ENCODE results near the gene GNAI2.
"Not testable (repeated sequence)": the region's sequence is repeated elsewhere in the genome, so short reads cannot be mapped to it uniquely, and the experiment has no call there.

The GNAI2 gene

GRCh38 chr3:50205413-50206276 lies 30.4 kb upstream of the GNAI2 start:
- peak; percentile 34 for DNase-seq

GRCh38 chr3:50207359-50208042 lies 28.5 kb upstream of the GNAI2 start:
- DNase-seq, result no peak

GRCh38 chr3:50208677-50209344 lies 27.2 kb upstream of the GNAI2 start:
- DNase-seq, result no peak

GRCh38 chr3:50210176-50210509 lies 25.9 kb upstream of the GNAI2 start:
- no peak for DNase-seq

GRCh38 chr3:50210510-50211367 lies 25.3 kb upstream of the GNAI2 start:
- no peak for DNase-seq

- DNase-seq, result not testable (repeated sequence)
These were observed 24.7 kb upstream of the GNAI2 start for GRCh38 chr3:50211368-50211717.

- DNase-seq, result no peak
These were observed 24.1 kb upstream of the GNAI2 start for GRCh38 chr3:50211930-50212329.

- no peak for DNase-seq
These were observed 23.5 kb upstream of the GNAI2 start for GRCh38 chr3:50212502-50212901.

GRCh38 chr3:50212971-50213370 lies 23.0 kb upstream of the GNAI2 start:
- DNase-seq, result no peak

GRCh38 chr3:50213373-50213772 lies 22.6 kb upstream of the GNAI2 start:
- DNase-seq, result no peak

- DNase-seq, result no peak
These were observed 21.2 kb upstream of the GNAI2 start for GRCh38 chr3:50214824-50215223.

GRCh38 chr3:50215529-50215928 lies 20.5 kb upstream of the GNAI2 start:
- no peak for DNase-seq

- no peak for DNase-seq
These were observed 18.3 kb upstream of the GNAI2 start for GRCh38 chr3:50217681-50218080.

- no peak for DNase-seq
These were observed 17.6 kb upstream of the GNAI2 start for GRCh38 chr3:50218448-50218847.

GRCh38 chr3:50219285-50219684 lies 16.7 kb upstream of the GNAI2 start:
- DNase-seq, result no peak

GRCh38 chr3:50220109-50220508 lies 15.9 kb upstream of the GNAI2 start:
- DNase-seq, result no peak

- no peak for DNase-seq
These were observed 15.0 kb upstream of the GNAI2 start for GRCh38 chr3:50221051-50221410.

- no peak for DNase-seq
These were observed 14.4 kb upstream of the GNAI2 start for GRCh38 chr3:50221411-50222168.

GRCh38 chr3:50222169-50222528 lies 13.9 kb upstream of the GNAI2 start:
- DNase-seq, result no peak

- DNase-seq, result no peak
These were observed 11.4 kb upstream of the GNAI2 start for GRCh38 chr3:50224639-50225038.

GRCh38 chr3:50226888-50227389 lies 9.1 kb upstream of the GNAI2 start:
- DNase-seq, result peak; percentile 45

All from CD4-positive, alpha-beta T cell treated with Interleukin-21 for 1 hour (primary cell).